ENCODE measurements around the gene LSM3.

- TF ChIP-seq CTCF (IDR thresholded peaks at IDR 0.05 in 4 of 5, conservative IDR thresholded peaks at IDR 0.05 in 1 of 5) (no peak), POLR2A (IDR thresholded peaks at IDR 0.05) (no peak)
Observed at GRCh38 chr3:14150491-14151230, 28.0 kb upstream of the LSM3 start.

Measured in gastrocnemius medialis (tissue), 4 donors.